RPMI8226 (cell line): Measurements from ENCODE around the gene TNRC6B.
"Not testable (repeated sequence)": the region's sequence is repeated elsewhere in the genome, so short reads cannot be mapped to it uniquely, and the experiment has no call there.

Source experiments
- DNase-seq: peaks from one replicate; pipeline ENCODE4 v3.0.0-alpha.2; 2015

The TNRC6B gene

GRCh38 chr22:40216041-40216756 lies 38.5 kb downstream of the TNRC6B start:
- DNase-seq: no peak

GRCh38 chr22:40218152-40218551 lies 40.4 kb downstream of the TNRC6B start:
- no peak for DNase-seq

DNA sequence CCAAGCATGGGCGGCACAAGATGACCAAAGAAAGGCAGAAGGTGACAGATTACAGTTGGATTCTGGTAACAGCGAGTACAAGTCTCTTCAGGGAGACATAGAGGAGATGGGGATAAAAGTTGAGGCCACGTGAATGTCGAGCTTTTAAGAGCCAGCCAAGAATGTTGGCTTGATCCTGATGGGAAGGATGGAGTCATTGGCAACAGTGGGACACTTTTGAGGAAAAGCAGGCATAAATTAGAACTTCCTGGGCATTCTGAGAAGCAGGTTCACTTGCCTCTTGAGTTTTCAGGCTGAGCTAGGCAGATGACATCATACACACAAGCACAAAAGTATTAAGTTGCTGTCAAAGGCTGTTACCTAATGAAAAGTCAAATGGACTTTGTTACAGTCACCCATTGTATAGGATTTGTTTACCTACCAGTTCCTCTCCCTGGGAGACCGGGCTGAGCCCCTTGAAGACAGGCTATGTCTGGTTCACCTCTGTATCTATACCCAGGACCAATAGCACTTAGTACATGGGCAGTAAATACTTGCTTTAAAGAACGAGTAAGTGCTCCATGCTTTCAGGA lies 41.1 kb downstream of the TNRC6B start:
- DNase-seq: no peak

DNA sequence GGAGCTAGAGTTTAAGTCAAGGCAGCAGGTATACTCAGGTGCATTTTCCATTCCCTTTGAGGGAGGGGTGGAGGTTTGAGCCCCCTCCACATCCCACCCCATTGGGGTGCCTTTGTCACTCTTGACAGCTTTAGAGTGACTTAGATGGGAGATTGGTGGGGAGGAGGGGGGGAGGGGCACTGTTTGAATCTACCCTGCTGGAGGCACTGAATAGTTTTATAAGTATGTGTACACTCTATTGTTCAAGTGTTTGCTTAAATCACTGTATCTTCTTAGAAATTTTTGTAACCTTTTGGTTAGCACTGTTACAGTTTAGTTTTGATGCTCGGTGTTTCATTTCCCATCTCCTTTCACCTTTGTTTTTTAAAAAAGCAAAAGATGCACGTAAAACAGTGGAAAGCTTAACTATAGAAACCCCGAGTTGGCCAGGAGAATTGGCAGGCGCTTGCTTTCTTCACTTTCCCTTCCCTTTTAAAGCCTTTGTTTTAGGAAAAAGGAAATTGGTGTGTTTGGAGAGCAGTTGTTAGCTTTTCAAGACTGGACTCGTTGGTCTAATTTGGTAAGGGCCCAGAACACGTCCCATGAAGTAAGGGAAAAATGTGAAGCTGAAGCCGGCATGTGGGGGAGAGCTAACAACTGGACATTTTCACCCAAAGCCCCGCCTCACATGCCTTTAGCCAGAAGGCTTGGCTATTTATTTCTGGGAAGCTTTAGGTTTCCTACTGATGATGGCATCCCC lies 42.8 kb downstream of the TNRC6B start:
- DNase-seq: no peak

- DNase-seq: no peak
Measured at GRCh38 chr22:40221055-40221414, 43.3 kb downstream of the TNRC6B start.

- not testable (repeated sequence) for DNase-seq
Measured at GRCh38 chr22:40222979-40223378, 45.3 kb downstream of the TNRC6B start.

- no peak for DNase-seq
Measured at GRCh38 chr22:40224702-40225101, 47.0 kb downstream of the TNRC6B start.

DNA sequence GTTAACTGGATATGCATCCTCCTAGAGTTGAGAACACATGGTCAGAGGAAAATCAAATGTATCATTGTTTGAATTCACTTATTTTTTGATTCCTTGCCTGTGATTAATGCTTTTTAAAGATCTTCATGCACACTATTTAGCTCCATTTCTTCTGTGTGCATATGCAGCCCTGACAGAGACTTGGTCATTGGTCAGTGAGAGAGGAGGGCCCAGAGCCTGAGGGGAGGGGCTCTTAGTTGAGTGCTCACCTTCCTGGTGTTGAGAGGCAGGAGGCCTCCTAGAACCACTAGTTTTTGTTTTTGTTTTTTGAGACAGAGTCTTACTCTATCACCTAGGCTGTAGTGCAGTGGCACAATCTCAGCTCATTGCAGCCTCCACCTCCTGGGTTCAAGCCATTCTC lies 48.9 kb downstream of the TNRC6B start:
- no peak for DNase-seq

- no peak for DNase-seq
Measured at GRCh38 chr22:40231618-40232313, 54.0 kb downstream of the TNRC6B start.

DNA sequence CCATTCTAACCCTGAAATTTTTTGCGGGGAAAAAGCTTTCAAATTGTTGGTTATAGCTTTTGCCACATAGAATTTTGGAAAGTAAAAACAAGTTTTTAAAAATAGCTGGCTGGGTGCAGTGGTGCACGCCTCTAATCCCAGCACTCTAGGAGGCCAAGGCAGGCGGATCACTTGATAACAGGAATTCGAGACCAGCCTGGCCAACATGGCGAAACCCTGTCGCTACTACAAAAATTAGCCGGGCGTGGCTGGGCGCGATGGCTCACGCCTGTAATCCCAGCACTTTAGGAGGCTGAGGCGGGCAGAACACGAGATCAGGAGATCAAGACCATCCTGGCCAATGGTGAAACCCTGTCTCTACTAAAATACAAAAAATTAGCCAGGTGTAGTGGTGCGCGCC lies 54.9 kb downstream of the TNRC6B start:
- no peak for DNase-seq

DNA sequence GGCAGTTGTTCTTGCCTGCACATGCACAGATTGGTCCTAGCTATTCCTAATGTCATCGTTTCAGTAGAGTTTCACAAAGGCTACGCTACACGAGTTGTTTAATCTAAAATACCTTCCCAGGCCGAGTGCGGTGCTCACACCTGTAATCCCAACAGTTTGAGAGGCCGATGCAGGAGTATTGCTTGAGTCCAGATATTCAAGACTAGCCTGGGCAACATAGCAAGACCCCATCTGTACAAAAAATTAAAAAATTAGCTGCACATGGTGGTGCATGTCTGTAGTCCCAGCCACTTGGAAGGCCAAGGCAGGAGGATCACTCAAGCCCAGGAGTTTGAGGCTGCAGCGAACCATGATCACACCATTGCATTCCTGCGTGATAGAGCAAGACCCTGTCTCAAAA lies 56.2 kb downstream of the TNRC6B start:
- DNase-seq: no peak

GRCh38 chr22:40234658-40235057 lies 56.9 kb downstream of the TNRC6B start:
- DNase-seq: no peak

DNA sequence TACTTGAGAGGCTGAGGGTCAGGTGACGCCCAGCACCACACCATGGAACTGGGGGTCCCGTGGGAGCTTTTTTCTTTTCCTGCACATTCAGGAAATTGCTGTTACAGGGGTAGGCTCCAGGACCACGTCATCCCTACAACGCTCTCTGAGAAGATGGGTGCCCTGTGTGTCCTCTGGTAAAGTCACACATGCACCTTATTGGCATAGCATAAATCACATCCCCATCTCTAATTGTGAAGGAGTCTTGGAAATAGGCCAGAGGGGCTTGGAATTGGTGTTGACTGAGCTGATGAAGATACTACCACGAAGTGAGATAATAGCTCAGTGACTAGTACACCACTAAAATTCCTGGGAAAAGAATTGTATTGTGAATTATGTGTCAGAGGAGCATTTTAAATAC lies 57.6 kb downstream of the TNRC6B start:
- DNase-seq: no peak

DNA sequence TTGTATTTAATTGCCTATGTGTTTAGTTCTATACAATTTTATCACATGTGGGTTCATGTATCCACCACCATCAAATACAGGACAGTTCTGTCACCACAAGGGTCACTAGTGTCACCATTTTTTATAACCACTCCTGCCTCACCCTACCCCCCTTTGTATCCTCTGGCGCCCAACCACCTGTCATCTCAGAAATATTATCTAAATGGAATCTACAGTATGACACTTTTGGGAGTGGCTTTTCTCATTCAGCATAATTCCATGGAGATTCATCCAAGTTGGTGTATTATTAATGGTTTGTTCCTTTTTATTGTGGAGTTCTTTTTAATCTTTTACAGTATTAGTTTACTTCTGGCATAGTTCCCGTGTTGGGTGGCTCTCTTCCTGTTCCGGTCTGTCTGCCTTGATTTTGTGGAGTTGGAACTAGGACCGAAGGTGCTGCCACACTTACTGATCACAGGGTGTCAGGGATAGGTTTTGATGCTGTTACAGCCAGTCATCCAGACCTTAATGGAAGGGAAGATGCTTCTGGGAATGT lies 58.5 kb downstream of the TNRC6B start:
- no peak for DNase-seq

- DNase-seq: no peak
Measured at GRCh38 chr22:40237241-40237640, 59.5 kb downstream of the TNRC6B start.

DNA sequence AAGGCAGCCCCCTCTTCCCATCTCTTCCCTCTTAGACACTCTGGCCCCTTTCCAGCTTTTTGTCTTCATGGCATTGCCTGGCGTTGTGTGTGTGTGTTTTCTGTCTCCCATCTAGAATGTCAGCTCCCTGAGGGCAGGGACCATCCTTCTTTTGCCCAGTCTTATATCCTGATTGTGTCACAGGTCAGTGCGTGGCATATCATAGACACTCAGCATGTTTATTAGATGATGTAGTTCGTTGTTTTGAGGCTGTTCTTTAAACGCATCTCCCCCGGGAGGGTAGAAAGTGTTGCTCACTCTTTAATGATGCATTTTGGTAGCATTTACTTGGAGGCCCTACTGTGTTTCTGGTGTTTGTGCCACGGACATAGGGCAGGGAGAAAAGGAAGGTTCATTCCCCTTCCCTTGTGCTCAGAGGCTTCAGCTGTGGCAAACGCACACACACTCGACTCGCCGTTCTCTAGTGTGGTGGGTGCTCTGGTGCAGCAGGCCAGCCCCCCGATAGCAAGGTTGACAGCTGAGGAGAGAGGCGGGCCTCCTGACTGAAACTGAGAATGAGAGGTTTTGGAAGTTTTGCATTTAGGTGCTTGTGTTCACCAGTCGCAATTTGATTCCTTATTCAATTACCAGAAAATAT lies 60.2 kb downstream of the TNRC6B start:
- DNase-seq: no peak

- DNase-seq: no peak
Measured at GRCh38 chr22:40238425-40239344, 61.0 kb downstream of the TNRC6B start.

- no peak for DNase-seq
Measured at GRCh38 chr22:40239345-40239683, 61.6 kb downstream of the TNRC6B start.

GRCh38 chr22:40240160-40240559 lies 62.4 kb downstream of the TNRC6B start:
- no peak for DNase-seq

DNA sequence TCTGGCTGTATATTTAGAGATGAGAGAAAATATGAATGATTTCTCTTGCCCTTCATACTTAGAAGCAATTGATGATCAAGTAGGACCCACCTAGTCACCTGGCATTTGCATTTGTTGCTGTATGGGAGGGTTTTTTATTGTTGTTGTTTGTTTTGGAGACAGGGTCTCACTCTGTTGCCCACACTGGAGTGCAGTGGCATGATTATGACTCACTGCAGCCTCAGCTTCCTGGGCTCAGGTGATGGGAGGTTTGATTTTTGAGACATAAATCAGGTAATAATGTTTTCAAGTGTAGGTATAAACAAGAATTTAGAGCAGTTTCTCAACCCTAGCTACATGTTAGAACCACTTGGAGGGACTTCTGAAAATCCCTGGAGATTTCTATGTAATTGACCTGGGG lies 63.0 kb downstream of the TNRC6B start:
- no peak for DNase-seq

DNA sequence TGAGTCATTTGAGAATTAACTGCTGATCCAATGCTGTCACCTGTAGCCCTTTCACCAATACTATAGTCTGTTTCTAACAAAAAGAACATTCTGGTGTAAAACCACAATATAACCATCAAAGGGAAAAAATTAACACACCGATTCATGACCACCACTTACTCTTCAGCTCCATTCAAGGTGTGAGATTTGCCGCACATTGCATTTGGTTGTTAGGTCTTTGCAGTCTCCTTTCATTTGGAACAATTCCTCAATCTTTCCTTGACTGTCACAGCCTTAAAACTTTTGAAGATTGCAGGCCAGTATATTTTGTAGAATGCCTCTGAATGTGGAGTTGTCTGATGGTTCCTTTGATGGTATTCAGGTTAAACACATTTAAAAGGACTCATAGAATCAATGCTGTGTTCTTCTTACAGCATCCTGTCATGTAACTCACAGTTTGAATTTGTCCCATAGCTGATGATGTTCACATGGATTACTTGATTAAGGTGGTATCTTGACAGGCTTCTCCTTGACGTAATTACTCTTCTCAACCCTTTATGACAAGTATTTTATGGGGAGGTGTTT lies 63.6 kb downstream of the TNRC6B start:
- DNase-seq: no peak

GRCh38 chr22:40243891-40244290 lies 66.2 kb downstream of the TNRC6B start:
- no peak for DNase-seq
